Measurements from ENCODE around the gene GLRX.

The GLRX gene

DNA sequence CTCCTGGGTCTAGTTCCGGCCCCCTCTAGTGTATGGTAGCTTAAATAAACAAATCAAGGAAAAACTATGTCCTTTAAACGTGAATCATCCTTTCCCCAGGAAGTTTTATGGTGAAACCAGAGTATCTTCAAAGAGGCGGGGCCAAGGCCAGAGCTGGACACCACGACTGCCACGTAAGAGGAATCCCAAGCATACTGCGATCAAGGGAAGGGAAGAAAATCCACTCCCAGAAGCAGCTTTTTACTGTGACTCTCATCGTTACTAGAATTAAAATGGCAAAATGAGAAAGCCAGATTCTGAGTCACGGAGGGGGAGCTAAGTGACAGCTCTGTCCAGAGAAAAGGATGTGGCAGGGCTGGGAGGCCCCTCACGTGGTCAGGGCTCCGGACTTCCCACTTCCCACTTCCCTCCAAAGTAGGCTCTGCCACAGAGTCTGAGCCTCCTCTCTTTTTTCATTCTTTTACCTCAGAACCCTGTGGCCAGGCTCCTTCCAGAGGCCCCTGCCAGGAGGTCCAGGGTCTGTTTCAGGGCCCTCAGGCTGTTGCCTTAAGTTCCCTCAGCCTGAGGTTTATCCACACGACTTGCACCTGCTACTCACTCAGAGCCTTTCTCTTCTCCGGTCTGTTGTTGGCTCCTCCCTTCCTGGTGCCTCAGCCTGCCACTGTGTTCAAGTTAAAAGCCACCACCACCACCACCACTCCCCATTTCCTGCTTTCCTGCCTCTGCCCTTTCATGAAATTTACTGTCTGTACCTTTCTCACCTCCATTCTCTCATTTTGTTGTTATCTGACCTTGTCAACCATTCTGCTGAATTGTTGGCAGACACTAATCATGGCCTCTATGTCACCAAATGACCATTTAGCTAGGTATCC lies 1.4 kb upstream of the GLRX start:
- no peaks in the 10 kb centered on the region for H3K79me2 ChIP-seq (ENCODE audit: insufficient read depth, low read length)
- H3K4me1 ChIP-seq (ENCODE audit: insufficient read depth, low read length, severe bottlenecking) = peaks cover 53% of the 10 kb centered on the region
- no peaks in the 10 kb centered on the region for H3F3A ChIP-seq (ENCODE audit: insufficient read depth, low read length)
- peak overlapping the region; percentile 82 for H3K4me2 ChIP-seq (ENCODE audit: low read length)
- H2AFZ ChIP-seq (ENCODE audit: low read length) = no peak overlapping the region
- no peaks in the 10 kb centered on the region for H3K36me3 ChIP-seq (ENCODE audit: insufficient read depth, low read length)
- no peaks in the 10 kb centered on the region for H3K9me3 ChIP-seq (ENCODE audit: low read length)
- H3K27ac ChIP-seq (ENCODE audit: low read depth, low read length, poor library complexity, severe bottlenecking) = peak overlapping the region; percentile 83
- H3K27me3 ChIP-seq (ENCODE audit: insufficient read depth, low read length) = no peaks in the 10 kb centered on the region
- peak overlapping the region; percentile 83; the same call in 1 of the 2 replicates for H3K9ac ChIP-seq (ENCODE audit: low read length)
- no peaks in the 10 kb centered on the region for H4K20me1 ChIP-seq (ENCODE audit: insufficient read depth, low read length)
- TF ChIP-seq EZH2 (IDR thresholded peaks at IDR 0.05; ENCODE audit: borderline replicate concordance, low read length) = no peak
- TF ChIP-seq, protein P1, sequence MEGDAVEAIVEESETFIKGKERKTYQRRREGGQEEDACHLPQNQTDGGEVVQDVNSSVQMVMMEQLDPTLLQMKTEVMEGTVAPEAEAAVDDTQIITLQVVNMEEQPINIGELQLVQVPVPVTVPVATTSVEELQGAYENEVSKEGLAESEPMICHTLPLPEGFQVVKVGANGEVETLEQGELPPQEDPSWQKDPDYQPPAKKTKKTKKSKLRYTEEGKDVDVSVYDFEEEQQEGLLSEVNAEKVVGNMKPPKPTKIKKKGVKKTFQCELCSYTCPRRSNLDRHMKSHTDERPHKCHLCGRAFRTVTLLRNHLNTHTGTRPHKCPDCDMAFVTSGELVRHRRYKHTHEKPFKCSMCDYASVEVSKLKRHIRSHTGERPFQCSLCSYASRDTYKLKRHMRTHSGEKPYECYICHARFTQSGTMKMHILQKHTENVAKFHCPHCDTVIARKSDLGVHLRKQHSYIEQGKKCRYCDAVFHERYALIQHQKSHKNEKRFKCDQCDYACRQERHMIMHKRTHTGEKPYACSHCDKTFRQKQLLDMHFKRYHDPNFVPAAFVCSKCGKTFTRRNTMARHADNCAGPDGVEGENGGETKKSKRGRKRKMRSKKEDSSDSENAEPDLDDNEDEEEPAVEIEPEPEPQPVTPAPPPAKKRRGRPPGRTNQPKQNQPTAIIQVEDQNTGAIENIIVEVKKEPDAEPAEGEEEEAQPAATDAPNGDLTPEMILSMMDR (IDR thresholded peaks at IDR 0.05; ENCODE audit: low read length) = no peak
- H3K4me3 ChIP-seq (ENCODE audit: low read depth, low read length, poor library complexity, severe bottlenecking) = peak overlapping the region; percentile 92
- H3K9me2 ChIP-seq (ENCODE audit: low read depth, low read length) = no peaks in the 10 kb centered on the region

DNA sequence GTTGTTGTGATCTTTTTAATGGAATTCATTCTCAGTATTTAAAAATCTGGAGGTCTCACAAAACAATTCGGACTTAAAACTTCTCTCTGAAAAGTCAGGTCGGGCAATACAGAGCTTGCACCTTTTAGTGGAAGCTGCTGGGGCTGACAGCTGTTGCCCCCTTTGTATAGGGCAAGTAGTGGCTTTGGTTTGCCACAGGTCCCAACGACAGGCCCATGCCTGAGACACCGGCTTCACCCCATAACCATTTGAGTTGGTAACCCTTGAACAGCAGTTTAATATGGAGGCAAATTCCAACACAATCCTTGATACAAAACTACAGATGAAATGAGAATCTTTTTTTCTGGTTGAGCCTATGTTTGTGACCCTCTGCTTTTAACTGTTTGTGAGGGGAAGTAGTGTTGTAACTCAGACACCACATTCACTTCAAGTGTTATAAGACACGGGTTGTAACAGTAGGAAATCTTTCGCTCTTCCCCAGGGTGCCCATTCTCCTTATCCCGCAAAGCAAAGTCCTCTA lies 752 bp upstream of the GLRX start:
- no peaks in the 10 kb centered on the region for H3K9me2 ChIP-seq (ENCODE audit: low read depth, low read length)
- peaks cover 60% of the 10 kb centered on the region for H3K4me1 ChIP-seq (ENCODE audit: insufficient read depth, low read length, severe bottlenecking)
- H4K20me1 ChIP-seq (ENCODE audit: insufficient read depth, low read length) = no peaks in the 10 kb centered on the region
- H3K27me3 ChIP-seq (ENCODE audit: insufficient read depth, low read length) = no peaks in the 10 kb centered on the region
- H3K9me3 ChIP-seq (ENCODE audit: low read length) = no peaks in the 10 kb centered on the region
- no peaks in the 10 kb centered on the region for H3F3A ChIP-seq (ENCODE audit: insufficient read depth, low read length)
- 0 out of 2 replicates have a peak overlapping the region, but pooled peaks have one; percentile 66 for H2AFZ ChIP-seq (ENCODE audit: low read length)
- peak overlapping the region; percentile 82 for H3K4me2 ChIP-seq (ENCODE audit: low read length)
- H3K36me3 ChIP-seq (ENCODE audit: insufficient read depth, low read length) = no peaks in the 10 kb centered on the region
- H3K9ac ChIP-seq (ENCODE audit: low read length) = peak overlapping the region; percentile 83
- TF ChIP-seq, protein P1 (IDR thresholded peaks at IDR 0.05; ENCODE audit: low read length) = no peak
- TF ChIP-seq EZH2 (IDR thresholded peaks at IDR 0.05; ENCODE audit: borderline replicate concordance, low read length) = no peak
- H3K27ac ChIP-seq (ENCODE audit: low read depth, low read length, poor library complexity, severe bottlenecking) = peak overlapping the region; percentile 83
- peak overlapping the region; percentile 92 for H3K4me3 ChIP-seq (ENCODE audit: low read depth, low read length, poor library complexity, severe bottlenecking)
- no peaks in the 10 kb centered on the region for H3K79me2 ChIP-seq (ENCODE audit: insufficient read depth, low read length)

- no peaks in the 10 kb centered on the region for H3K79me2 ChIP-seq (ENCODE audit: insufficient read depth, low read length)
Measured at GRCh38 chr5:95822043-95822541, 434 bp downstream of the GLRX start.

More at GRCh38 chr5:95822043-95822541, 434 bp downstream of the GLRX start:
- Histone ChIP-seq H4K20me1 (ENCODE audit: insufficient read depth, low read length) (no peaks in the 10 kb centered on the region), H3K4me1 (ENCODE audit: insufficient read depth, low read length, severe bottlenecking) (peaks cover 72% of the 10 kb centered on the region), H3K27me3 (ENCODE audit: insufficient read depth, low read length) (no peaks in the 10 kb centered on the region), H3F3A (ENCODE audit: insufficient read depth, low read length) (no peaks in the 10 kb centered on the region), H3K4me3 (ENCODE audit: low read depth, low read length, poor library complexity, severe bottlenecking) (peak overlapping the region; percentile 92), H3K9ac (ENCODE audit: low read length) (peak overlapping the region; percentile 83), H3K36me3 (ENCODE audit: insufficient read depth, low read length) (peaks cover under 1% of the 10 kb centered on the region; the same call in 1 of the 2 replicates), H3K27ac (ENCODE audit: low read depth, low read length, poor library complexity, severe bottlenecking) (peak overlapping the region; percentile 83), H3K9me2 (ENCODE audit: low read depth, low read length) (no peaks in the 10 kb centered on the region), H3K4me2 (ENCODE audit: low read length) (peak overlapping the region; percentile 82), H3K9me3 (ENCODE audit: low read length) (no peaks in the 10 kb centered on the region), H2AFZ (ENCODE audit: low read length) (0 out of 2 replicates have a peak overlapping the region, but pooled peaks have one; percentile 68)
- TF ChIP-seq, protein P1 (IDR thresholded peaks at IDR 0.05; ENCODE audit: low read length) = no peak
- TF ChIP-seq EZH2 (IDR thresholded peaks at IDR 0.05; ENCODE audit: borderline replicate concordance, low read length) = no peak
